Occipital lobe (tissue), 2 donors: ENCODE measurements around the gene DCD. TPM values are rescaled to one million over a fixed set of nuclear protein-coding genes. Genes with fewer than 3 reads are reported as not detected.
"Not testable (repeated sequence)": the region's sequence is repeated elsewhere in the genome, so short reads cannot be mapped to it uniquely, and the experiment has no call there.

Experiments
- DNase-seq: peaks from one replicate; lab custom pipeline; 2025; lab: John Stamatoyannopoulos, UW
- total RNA-seq: library from RNA; depleted of rRNA; stranded (reverse); fragments of >200 nt; gene quantifications from one replicate; pipeline ENCODE4 v1.2.3, GENCODE V29; 2014

DCD gene
- total RNA-seq, 1 donor from 2014 or later: not detected

DNA sequence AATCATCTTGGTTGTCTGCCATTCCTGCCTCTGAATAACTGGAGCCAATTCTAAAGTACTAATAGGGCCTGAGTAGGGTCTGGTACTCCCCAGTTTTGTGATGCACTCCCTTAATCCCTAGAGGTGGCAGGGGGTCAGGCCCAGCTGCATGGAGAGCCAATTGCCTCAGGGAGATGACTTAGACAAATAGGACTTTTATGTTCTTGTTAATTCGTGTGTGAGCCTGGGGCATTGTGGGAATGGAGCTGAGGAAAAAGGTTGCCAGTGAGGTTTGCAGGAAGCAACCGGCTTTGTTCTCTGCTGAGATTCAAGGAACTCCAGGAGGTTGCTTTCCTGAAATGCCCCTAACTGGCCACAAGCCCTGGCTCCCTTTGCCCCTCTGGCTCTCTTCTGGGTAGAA is 6.8 kb upstream of the DCD start:
- DNase-seq: no peak

DNA sequence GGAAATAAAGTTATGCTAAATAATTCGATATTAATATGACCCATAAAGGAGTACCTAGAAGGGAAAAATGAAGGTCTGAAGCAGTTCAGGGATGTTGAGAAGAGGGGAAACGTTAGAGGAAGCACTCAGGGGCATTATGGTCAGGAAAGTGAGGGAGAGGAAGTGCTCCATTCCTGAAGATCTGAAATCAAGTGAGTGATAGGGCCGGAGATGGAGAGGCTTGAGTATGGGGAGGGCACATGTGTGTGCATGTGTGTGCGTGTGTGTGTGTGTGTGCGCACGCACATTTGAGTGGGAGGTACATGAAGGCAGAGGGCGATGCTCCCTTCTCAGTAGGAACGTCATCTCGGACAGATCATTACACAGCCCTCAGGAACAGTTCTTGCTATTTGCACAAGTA is 4.9 kb upstream of the DCD start:
- DNase-seq: no peak

DNA sequence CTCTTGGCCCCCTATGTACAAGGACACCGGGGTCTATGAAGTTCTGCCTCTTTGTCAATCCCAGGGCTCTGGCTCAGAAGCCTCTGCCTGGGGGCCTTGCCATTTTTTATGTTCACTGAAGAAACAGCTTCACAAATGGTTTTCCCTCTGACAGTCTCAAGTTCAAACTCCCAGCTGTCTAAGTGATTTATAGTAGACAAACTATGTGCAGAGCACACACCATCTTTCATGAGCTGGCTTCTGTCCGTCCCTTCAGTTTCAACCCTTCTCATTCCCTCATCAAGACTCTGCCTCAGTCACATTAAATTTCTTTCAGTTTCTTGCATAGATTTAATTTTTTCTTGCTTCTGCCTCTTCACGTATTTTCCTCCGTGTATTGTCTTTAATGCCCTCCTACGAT is 2.7 kb upstream of the DCD start:
- DNase-seq: no peak

DNA sequence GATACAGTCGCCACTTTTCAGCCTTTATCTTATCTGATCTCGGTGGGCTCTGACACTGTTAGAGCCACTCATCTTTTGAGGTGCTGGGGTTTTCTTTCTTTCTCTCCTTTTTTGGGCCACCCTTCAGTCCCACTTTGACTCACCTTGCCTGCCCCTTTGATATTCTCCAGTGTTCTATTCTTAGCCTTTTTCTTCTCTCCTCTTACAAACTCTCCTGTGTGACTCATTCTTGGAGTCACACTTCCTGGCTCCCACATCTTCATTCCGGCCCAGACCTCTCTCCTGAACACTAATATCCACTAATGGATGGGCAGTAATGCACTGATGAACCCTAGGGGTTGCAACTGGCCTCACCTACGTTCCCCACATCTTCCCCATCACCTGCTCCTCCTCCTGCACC is 2.2 kb upstream of the DCD start:
- no peak for DNase-seq

DNA sequence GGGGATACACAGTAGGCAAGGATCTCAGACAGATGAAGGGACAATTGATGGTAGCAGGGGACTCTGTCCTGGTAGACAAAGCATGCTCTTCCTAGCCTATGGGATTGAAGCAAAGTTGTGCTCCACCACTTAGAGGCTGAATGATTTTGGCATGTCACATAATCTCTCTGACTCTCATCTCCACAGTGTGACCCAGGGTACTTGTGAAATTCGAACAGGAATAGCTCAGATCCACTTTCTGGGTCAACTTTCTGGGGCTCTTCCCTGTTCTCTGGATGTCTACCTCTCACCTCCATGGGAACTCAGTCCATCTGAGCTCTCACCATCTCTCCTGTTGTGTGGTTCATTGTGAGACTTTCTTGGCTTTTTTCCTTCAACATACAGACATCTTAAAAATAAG is 1.7 kb upstream of the DCD start:
- DNase-seq: no peak

DNA sequence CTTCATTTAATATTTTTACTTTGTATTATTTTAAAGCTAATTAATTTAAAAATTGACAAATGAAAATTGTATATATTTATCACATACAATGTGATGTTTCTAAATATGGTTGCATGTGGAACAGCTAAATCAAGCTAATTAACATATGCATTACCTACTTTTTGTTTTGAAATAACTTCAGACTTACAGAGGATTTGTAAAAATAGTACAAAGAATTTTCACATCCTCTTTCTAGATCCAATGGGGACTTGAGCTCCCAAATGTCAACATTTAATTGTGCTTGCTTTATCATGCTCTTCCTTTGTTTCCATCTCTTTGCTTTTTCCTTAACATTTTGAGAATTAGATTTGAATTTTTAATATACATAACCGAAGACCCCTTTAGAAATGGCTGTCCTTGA is 6.6 kb downstream of the DCD start:
- no peak for DNase-seq

DNA sequence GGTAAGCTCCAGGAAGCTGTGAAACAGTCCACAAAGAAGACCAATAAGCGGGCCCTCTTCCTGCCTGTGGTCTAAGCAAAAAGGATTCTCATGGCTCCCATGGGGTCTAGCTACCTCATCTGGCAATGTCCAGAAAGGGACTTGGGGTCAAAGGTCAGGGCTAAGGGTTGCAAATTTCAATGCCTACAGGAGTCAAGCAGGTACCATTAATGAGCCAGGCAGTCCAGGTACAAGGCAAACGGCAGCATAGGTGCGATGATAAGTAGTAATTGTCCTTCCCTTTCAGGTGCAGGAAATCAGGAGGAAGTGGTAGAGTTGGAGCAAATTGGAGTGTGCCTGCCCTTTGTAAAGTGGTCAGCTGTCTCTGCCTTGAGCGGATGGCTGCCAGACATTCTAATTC is 7.1 kb downstream of the DCD start:
- DNase-seq: no peak

DNA sequence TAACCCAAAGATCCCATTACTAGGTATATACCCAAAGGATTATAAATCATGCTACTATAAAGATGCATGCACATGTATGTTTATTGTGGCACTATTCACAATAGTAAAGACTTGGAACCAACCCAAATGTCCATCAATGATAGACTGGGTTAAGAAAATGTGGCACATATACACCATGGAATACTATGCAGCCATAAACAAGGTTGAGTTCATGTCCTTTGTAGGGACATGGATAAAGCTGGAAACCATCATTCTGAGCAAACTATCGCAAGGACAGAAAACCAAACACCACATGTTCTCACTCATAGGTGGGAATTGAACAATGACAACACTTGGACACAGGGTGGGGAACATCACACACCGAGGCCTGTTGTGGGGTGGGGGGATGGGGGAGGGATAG is 9.1 kb downstream of the DCD start:
- not testable (repeated sequence) for DNase-seq

DNA sequence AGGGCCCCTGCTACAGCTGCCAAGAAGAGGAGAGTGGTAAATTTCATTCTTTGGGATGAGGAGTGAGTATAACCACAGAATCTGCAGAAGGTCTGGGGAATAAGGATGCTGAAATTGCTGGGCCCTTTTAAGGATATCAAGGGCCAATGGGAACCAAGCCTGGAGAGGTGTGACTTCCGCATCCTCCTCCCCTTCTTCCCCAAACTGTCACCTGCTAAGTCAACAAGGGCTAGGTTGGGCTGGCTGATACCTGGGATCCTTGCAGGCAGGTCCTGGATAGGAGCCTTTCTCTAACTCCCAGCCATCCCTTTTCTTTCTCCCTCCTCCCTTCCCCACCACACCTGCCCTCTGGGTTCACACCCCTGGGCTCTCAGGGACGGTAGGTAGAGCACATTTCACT is 13.4 kb downstream of the DCD start, which contains the start of gene LACRT:
Gene LACRT, minus strand, starts transcription at position 101 of the 400 bp plus-strand sequence. Its CDS starts 54 bp downstream, at position 47.
- DNase-seq: no peak

DNA sequence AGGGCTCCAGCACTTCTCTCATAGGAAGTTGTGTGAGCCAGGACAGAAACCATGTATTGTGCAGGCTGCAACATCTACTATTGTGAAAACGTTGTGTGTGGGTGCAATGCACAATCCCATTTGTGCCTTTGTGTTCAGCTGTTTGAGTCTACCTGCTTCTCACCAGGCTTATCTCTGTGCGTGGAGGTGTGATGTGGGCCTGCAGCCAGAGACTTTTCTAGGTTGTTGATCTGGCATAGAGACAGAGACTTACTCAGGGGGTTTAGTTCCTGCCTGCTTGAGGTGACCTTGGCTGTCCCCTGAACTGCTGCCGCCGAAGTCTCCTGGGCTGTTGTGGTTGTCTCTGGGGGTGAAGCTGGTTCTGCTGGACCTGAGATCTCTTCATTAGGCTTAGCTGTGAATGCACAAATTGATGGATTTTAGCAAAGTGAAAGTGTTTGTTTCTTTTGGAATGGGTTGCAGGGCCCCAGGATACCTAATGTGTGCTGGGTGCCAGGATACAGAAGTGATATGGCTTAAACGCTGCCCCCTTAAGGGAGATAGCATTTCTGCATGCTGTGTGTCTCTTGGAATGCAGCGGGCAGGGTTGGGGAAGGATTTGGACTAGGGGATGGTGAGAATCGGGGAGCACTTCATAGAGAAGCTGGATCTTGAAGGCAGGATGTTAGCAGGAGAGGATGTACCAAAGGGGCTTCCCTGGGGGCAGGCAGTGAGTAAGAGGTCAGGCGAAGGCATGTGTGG is 16.0 kb downstream of the DCD start:
- no peak for DNase-seq

DNA sequence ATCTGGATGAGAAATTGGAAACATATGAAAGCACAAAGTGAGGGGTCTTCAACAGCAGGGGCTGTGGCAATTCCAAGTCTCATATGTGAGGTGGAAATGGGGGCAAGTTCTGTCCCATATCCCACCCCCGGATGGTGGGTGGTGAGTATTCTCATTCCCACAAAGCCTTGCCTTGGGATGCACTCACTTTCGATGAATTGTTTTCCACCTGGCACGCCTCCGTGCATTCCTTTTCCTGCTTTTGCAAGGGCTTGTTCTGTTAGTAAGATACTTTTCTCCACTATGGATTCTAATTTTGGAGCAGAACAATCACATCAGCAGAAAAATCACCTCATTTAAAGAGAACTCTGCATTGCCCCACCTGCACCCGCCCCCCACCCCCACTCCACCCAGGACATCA is 16.6 kb downstream of the DCD start:
- no peak for DNase-seq

DNA sequence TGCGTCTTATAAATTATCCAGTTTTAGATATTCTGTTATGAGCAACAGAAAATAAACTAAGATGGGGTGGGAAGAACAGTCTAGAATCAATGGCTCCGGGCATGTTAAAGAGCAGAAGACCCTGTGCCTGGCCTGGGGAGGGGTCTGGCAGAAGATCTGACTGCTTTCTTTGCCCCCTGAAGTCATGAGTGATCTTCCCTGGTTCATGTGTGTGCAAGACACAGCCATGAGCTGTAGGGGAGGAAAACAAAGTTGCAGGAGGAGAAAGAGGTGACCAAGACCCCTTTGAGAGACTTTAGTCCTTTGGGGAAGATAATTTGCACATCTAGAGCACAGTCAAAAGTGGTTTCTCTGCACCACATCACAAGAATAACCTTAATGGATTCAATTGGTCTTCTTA is 18.2 kb downstream of the DCD start:
- no peak for DNase-seq

DNA sequence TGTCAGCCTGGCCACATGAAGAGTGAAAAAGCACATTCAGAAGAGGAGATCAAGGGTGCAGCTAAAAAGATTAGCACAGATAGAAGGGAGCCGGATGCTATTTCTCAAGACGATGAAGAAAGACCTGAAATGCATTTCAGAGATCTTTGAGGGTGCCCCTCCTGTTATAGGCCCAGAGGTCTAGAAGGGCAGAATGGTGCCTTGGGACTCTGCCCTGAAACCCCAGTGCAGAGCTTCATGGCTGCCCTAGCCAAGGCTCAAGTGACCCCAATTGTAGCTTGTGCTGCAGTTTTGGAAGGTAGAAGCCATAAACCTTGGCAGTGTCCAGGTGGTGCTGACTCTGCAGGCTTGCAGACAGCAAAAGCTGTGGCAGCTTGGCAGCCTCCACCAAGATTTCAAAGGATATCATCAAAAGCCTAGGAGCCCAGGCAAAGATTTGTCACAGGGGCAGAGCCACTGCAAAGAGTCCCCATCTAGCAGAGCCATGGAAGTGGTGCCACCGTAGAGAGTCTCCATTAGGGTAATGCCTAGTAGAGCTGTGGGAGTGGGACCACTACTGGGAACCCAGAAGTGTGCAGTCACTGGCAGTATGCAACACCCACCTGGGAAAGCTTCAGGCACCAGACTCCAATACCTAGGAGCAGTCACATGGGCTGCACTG is 19.8 kb downstream of the DCD start:
- DNase-seq: no peak

DNA sequence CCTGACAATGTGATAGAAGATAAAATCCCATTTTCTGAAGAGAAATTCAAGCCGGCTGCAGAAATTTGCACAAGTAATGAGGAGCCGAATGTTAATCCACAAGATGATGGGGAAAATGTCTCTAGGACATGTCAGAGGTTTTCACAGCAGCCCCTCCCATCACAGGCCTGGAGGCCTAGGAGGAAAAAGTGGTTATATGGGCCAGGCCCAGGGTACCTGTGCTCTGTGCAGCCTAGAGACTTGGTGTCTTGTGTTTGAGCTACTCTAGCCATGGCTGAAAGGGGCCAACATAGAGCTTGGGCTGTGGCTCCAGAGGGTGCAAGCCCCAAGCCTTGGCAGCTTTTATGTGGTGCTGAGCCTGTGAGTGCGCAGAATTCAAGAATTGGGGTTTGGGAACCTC is 20.9 kb downstream of the DCD start:
- DNase-seq: no peak

DNA sequence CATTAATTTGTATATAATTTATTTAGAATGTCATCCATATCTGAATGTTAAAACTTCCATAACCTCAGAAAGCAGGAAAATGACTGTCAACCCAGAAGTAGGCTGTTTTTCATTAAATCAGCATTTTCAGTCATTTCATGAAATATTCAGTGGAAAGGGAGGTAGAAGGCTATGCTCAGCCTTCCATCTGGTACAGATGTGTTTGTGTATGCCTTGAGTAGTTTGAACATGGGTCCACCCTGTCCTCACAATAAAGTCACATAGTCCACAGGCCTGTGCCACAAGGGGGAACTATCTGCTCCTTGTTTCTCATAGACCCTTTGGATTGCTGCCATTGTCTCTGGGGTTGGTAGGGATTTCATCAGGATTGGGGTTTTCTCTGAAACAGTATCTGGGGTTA is 22.6 kb downstream of the DCD start:
- no peak for DNase-seq

DNA sequence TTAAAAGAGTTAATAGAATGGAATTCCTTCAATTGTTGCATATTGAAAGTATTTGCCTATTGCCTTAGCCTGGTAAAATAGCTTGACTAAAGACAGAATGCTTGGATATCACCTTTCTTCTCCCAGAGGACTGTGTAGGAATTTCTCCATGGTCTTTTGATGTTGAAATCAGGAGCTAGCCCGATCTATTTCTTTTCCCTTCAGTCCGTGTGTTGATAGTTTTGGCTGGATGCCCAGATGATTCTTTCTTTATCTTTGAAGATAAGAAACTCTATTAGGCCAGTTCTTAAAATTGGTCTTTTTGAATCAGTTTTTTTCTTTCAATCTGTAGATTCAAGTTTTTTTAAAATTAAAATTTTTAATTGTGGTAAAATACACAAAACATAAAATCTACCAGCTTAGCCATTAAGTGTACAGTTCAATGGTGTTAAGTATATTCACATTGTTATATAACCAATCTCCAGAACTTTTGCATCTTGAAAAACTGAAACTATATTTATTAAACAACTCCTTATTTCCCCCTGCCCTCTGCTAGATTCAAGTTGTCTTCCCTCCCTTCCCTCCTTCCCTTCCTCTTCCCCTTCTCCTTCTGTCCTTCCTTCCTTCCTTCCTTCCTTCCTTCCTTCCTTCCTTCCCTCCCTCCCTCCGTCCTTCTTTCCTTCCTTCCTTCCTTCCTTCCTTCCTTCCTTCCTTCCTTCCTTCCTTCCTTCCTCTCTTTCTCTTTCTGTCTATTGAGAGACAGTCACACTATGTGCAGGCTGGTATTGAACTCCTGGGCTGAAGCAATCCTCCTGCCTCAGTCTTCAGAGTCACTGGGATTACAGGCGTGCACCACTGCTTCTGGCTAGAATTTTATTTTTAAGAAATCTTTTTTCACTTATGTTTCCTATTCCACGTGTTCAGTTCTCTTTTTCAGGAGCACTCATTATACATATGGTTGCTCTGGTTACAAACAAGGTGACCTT is 23.6 kb downstream of the DCD start:
- DNase-seq: no peak

DNA sequence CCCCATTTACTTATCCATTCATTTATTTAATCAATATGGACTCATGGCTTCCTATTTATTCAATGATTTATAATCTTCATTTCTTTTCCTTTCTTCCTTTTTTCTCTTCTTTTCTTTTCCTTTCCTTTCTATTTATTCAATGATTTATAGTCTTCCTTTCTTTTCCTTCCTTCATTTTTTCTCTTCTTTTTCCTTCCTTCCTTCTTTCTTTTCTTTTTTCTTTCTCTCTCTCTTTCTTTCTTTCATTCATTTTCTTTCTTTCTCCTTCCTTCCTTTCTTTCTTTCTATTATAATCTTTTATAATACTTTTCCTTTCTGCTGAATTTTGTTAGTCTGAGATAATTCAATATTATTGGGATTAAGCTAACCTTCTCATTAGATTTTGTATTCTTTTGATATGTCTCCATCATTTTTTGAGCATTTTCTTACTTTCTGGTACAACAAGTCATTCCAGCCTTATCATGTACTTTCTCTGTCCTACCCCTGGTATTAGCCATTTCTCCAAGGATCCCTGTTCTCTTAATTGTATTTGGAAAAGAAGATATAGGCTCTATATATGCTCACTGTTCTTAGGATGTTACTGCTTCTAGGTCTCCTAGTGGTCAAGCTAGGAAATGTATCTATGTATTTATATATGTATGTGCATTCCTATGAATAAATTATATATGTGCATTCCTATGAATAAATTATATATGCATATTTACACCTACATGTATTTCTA is 25.5 kb downstream of the DCD start:
- no peak for DNase-seq

DNA sequence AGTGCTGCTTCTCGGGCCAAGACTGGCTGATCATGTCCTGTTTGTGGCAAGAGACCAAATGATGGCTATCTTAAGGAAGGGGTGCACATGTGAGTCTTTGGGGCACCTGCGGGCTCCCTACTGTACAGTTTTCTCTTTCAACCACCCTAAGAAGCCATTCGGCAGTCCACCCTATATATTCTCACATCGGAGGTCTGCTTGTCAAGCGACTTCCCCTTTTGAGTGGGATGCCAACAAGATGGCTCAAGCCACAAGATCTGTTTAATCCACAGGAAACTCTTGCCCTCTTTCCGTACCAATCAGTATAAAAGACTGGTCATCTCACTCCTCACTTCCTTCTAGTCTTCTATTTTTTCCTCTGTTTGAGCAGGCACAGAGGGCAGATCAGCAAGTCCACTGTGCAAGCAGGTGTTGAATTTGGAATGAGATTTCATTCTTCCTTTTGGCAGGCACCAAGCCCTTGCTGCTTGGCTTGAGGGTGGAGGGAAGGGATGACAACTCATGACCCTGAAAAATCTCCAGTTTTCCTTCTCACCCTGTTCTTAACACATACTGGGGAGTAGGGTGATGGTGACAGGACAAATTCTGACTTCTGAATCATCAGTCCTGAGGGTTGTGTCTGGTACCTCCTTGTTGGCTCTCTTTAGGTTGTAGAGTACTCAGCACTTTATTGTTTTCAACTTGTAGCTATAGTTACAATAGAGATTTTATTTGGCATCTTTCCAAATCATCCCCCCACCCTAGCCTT is 31.1 kb downstream of the DCD start:
- no peak for DNase-seq

DNA sequence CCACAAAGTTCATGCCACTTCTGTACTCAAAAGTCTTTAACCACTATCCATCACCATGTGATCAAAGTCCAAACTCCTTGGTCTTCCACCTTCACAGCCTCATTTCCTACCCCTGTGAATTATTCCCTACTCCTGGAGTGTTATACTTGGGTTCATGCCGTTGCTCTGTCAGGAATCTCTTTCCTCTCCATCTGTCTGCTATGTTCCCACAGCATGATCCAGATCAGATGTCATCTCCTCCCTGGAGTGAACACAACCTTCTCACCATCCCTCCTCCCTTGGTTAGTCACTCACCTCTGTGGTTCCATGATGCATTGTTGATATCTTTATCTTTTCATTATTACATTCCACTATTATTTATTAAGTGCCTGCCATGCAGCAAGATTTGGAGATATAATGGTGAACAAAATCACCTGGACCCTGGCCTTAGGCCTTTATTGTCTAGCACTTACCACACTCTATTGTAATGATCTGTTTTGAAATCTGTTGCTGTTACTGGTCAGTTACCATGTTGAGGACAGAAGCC is 35.9 kb downstream of the DCD start:
- no peak for DNase-seq

DNA sequence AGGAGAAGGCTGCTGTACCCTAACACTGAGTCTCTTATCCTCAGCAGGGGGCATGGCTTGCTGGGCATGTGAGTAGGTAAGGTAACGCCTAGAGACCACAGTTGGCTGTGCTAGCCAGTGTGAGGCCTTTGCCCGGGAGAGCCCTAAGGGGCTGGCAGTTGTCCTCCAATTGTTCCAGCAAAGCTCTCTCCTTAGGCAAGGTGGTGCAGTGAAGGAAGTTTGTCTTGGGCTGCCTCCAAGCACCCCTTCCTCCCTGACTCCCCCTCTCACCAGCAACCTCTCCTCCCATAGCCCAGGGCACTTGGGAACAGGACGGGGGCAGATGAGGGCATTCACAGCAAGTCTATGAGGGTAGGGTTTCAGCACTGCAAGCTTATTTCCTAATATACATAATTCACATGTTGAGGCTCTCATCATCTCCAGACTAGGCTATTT is 36.4 kb downstream of the DCD start:
- DNase-seq: no peak
